B cell (primary cell): ENCODE results near the gene PI3. TPM values are rescaled to one million over a fixed set of nuclear protein-coding genes. Genes with fewer than 3 reads are reported as not detected.

Experiments
- ATAC-seq: fragments of 200-7000 bp; cut with Tn5 transposase; one replicate; pipeline ENCODE4 v1.10.0; 2021; ENCODE audit warnings: low read depth, mild to moderate bottlenecking, moderate number of reproducible peaks, moderate library complexity
- CTCF ChIA-PET: fragments of 350-600 bp; sonication (Branson Sonifier 250); formaldehyde crosslinking; loops from one replicate; lab custom pipeline; 2021; ENCODE audit warnings: antibody characterized with exemption, inconsistent platforms; lab: Charles Lee
- POLR2A ChIA-PET: fragments of 350-600 bp; sonication (Branson Sonifier 250); formaldehyde crosslinking; loops from one replicate; lab custom pipeline; 2021; ENCODE audit warnings: antibody characterized with exemption; lab: Charles Lee
- DNase-seq: peaks from one replicate; pipeline ENCODE4 v3.0.0; 2013
- H2AFZ ChIP-seq: 2 replicates; pipeline ENCODE4 v1.6.1; 2012; ENCODE audit warnings: mild to moderate bottlenecking, low read depth, low read length; ENCODE audit not compliant: insufficient read depth, poor library complexity, severe bottlenecking
- H3K27ac ChIP-seq, 2 donors: 1 replicate in 1 of 2; 2 replicates in 1 of 2; pipeline ENCODE4 v1.5.1; 2012 to 2013; ENCODE audit warnings: low read length in 2 of 2, mild to moderate bottlenecking in 2 of 2, moderate library complexity in 1 of 2
- H3K27me3 ChIP-seq, 4 experiments: fragments of 200-600 bp in 1 of 4; sonication (generic) in 1 of 4; replicated peaks in 1 of 4; 1 replicate in 2 of 4; 2 replicates in 2 of 4; pipeline versions ENCODE4 v1.6.1 to v1.7.0; 2013 to 2016; ENCODE audit warnings: low read length in 3 of 4, mild to moderate bottlenecking in 2 of 4, mixed read lengths in 1 of 4, moderate library complexity in 1 of 4; ENCODE audit not compliant: insufficient read depth in 4 of 4, control insufficient read depth in 3 of 4; ENCODE audit errors: control extremely low read depth in 1 of 4
- H3K36me3 ChIP-seq, 2 experiments: replicated peaks in 1 of 2; 1 replicate in 1 of 2; 2 replicates in 1 of 2; pipeline versions ENCODE4 v1.6.1 to v1.7.1; 2013; ENCODE audit warnings: low read length in 1 of 2; ENCODE audit not compliant: insufficient read depth in 2 of 2, control insufficient read depth in 1 of 2; ENCODE audit errors: control extremely low read depth in 1 of 2, extremely low read depth in 1 of 2
- H3K4me1 ChIP-seq, 2 donors: fragments of 200-600 bp in 1 of 2; sonication (generic) in 1 of 2; 1 replicate in 1 of 2; 2 replicates in 1 of 2; pipeline versions ENCODE4 v1.5.1 to v1.6.1; 2013 to 2017; ENCODE audit warnings: low read length in 2 of 2; ENCODE audit not compliant: control insufficient read depth in 2 of 2, insufficient read depth in 2 of 2
- H3K4me2 ChIP-seq: replicated peaks from 2 replicates; pipeline ENCODE3; 2012; ENCODE audit warnings: mild to moderate bottlenecking, low read depth, low read length; ENCODE audit not compliant: poor library complexity, severe bottlenecking
- H3K4me3 ChIP-seq, 5 experiments: fragments of 200-600 bp in 1 of 5; sonication (generic) in 1 of 5; 1 replicate in 3 of 5; 2 replicates in 2 of 5; pipeline versions ENCODE4 v1.5.1 to v1.7.0; 2011 to 2016; ENCODE audit warnings: low read length in 4 of 5, mild to moderate bottlenecking in 4 of 5, low read depth in 2 of 5, control low read depth in 1 of 5, moderate library complexity in 1 of 5; ENCODE audit not compliant: insufficient read depth in 1 of 5; ENCODE audit errors: control extremely low read depth in 1 of 5, extremely low read depth in 1 of 5
- H3K79me2 ChIP-seq: fragments of 200-600 bp; sonication (generic); one replicate; pipeline ENCODE4 v1.6.0; 2016; ENCODE audit warnings: low read length; ENCODE audit not compliant: control insufficient read depth, insufficient read depth
- H3K9ac ChIP-seq: fragments of 200-600 bp; sonication (generic); 2 replicates; pipeline ENCODE4 v1.6.1; 2017; ENCODE audit warnings: mild to moderate bottlenecking, low read length, moderate library complexity
- H3K9me3 ChIP-seq, 3 donors: one replicate each; pipeline versions ENCODE4 v1.6.1 to v1.7.1; 2013; ENCODE audit warnings: low read length in 2 of 3; ENCODE audit not compliant: control insufficient read depth in 2 of 3, insufficient read depth in 1 of 3; ENCODE audit errors: control extremely low read depth in 1 of 3
- H4K20me1 ChIP-seq: 2 replicates; pipeline ENCODE4 v1.6.0; 2012; ENCODE audit warnings: mild to moderate bottlenecking, low read length; ENCODE audit not compliant: insufficient read depth, control insufficient read depth, poor library complexity, severe bottlenecking
- H3K27ac Mint-ChIP-seq: one replicate; pipeline ENCODE4 v1.8.0; 2021; ENCODE audit warnings: mixed read lengths
- H3K27me3 Mint-ChIP-seq: one replicate; pipeline ENCODE4 v1.8.0; 2021; ENCODE audit warnings: mixed read lengths
- H3K4me1 Mint-ChIP-seq: one replicate; pipeline ENCODE4 v1.8.0; 2021; ENCODE audit warnings: mixed read lengths
- H3K4me3 Mint-ChIP-seq: one replicate; pipeline ENCODE4 v1.8.0; 2021; ENCODE audit warnings: mixed read lengths
- H3K9me3 Mint-ChIP-seq: one replicate; pipeline ENCODE4 v1.8.0; 2022; ENCODE audit warnings: mixed read lengths; ENCODE audit not compliant: insufficient read depth
- EZH2 ChIP-seq: IDR thresholded peaks from 2 replicates; pipeline ENCODE4 v1.6.1; 2012; ENCODE audit warnings: borderline replicate concordance, low read depth, mild to moderate bottlenecking, moderate library complexity, low read length; ENCODE audit not compliant: insufficient read depth, poor library complexity, severe bottlenecking
- WGBS: methylation state at CpG from one replicate; pipeline ENCODE4 v1.1.5; 2013; ENCODE audit warnings: missing lambda C conversion rate; ENCODE audit not compliant: insufficient coverage; 5-methylcytosine and 5-hydroxymethylcytosine counted together
- intact Hi-C: fragments of 100-400 bp; cut with micrococcal nuclease; formaldehyde crosslinking; loops from one replicate; pipeline ENCODE4 v1.10.0; 2022
- polyA minus RNA-seq: library from RNA; depleted of rRNA, polyadenylated mRNA; stranded (reverse); fragments of >200 nt; gene quantifications from 2 replicates; pipeline ENCODE4 v1.2.3, GENCODE V29; 2012
- polyA plus RNA-seq: library from polyadenylated mRNA; depleted of rRNA; stranded (reverse); fragments of >200 nt; gene quantifications from 2 replicates; pipeline ENCODE4 v1.2.3, GENCODE V29; 2012
- total RNA-seq, 2 donors: library from RNA; stranded (reverse); fragments of 120-200 nt in 1 of 2; gene quantifications; 1 replicate in 1 of 2; 2 replicates in 1 of 2; pipeline versions ENCODE4 v1.2.3 to v1.2.4, GENCODE V29; 2013 to 2022
- TF ChIP-seq, protein P1 (sequence below): fragments of 200-600 bp; IDR thresholded peaks from one replicate; pipeline ENCODE4 v1.8.0; 2022; ENCODE audit warnings: antibody characterized with exemption, mild to moderate bottlenecking

PI3 gene, protein sequence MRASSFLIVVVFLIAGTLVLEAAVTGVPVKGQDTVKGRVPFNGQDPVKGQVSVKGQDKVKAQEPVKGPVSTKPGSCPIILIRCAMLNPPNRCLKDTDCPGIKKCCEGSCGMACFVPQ
- total RNA-seq = not detected in 2 replicates
- not detected for total RNA-seq (2013)
- polyA plus RNA-seq = 0.24 TPM in 1 of 2 replicates, not detected in the other
- polyA minus RNA-seq = not detected in 2 replicates

DNA sequence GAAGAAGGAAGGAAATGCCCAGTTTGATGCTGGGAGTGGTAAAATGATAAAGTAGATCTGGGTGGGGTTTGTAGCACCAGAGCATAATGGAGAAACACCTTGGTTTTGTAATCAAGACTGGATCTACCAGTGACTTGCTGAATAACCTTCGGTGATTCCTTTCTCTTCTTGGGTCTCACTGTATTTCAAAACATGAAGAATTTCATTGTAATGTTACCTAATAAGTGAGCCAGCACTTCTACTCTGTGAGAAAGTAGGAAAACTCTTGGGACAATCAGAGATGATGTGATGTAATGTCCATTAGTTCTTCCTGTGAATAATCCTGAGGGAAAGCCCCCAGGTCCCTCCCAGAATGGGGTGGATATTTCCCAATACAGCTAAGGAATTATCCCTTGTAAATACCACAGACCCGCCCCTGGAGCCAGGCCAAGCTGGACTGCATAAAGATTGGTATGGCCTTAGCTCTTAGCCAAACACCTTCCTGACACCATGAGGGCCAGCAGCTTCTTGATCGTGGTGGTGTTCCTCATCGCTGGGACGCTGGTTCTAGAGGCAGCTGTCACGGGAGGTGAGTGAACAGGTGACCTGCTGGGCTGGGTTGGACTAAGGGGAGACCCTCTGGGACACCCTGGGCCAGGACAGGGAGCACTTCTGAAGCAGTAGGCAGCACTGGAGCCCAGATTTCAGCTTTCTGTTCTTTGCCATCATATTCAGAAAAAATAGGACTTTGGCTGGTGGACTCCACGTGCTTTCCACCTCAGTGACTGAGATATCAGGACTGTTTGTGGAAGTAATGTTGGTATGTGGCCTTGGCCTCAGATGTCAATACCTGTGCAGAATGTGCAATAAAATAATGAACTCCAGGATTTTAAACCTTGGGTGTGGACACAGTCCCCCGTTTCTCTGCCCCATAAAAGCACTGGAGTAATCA lies at the start of gene PI3:
PI3 (plus strand) TSS at position 469 of the 931 bp plus-strand sequence; CDS start at position 490, 21 bp downstream.
- Histone ChIP-seq H3K27ac (no peak within 1 kb of the TSS), H4K20me1 (no peaks in the 10 kb centered on the region), H3K36me3 (no peaks in the 10 kb centered on the region), H2AFZ (no peak within 1 kb of the TSS), H3K9ac (no peak within 1 kb of the TSS), H3K4me1 (no peaks in the 10 kb centered on the region), H3K4me2 (no peak within 1 kb of the TSS), H3K79me2 (no peaks in the 10 kb centered on the region), H3K9me3 (no peaks in the 10 kb centered on the region), H3K4me3 (no peak within 1 kb of the TSS), H3K27me3 (peaks cover 0 to 3% (median 0%) of the 10 kb centered on the region in 4 experiments)
- Mint-ChIP-seq H3K4me1 (no peaks in the 10 kb centered on the region), H3K9me3 (no peaks in the 10 kb centered on the region), H3K4me3 (no peak within 1 kb of the TSS), H3K27me3 (peaks cover 14% of the 10 kb centered on the region), H3K27ac (no peak within 1 kb of the TSS)
- DNase-seq = no peak
- ChIA-PET CTCF (no interaction called here), POLR2A (no interaction called here)
- WGBS = 79% methylated on average over 5 of the region's 8 CpGs
- no peak for ATAC-seq
- intact Hi-C loops = no loop called here
- TF ChIP-seq, protein P1, sequence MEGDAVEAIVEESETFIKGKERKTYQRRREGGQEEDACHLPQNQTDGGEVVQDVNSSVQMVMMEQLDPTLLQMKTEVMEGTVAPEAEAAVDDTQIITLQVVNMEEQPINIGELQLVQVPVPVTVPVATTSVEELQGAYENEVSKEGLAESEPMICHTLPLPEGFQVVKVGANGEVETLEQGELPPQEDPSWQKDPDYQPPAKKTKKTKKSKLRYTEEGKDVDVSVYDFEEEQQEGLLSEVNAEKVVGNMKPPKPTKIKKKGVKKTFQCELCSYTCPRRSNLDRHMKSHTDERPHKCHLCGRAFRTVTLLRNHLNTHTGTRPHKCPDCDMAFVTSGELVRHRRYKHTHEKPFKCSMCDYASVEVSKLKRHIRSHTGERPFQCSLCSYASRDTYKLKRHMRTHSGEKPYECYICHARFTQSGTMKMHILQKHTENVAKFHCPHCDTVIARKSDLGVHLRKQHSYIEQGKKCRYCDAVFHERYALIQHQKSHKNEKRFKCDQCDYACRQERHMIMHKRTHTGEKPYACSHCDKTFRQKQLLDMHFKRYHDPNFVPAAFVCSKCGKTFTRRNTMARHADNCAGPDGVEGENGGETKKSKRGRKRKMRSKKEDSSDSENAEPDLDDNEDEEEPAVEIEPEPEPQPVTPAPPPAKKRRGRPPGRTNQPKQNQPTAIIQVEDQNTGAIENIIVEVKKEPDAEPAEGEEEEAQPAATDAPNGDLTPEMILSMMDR = no peak
- TF ChIP-seq EZH2 = no peak

DNA sequence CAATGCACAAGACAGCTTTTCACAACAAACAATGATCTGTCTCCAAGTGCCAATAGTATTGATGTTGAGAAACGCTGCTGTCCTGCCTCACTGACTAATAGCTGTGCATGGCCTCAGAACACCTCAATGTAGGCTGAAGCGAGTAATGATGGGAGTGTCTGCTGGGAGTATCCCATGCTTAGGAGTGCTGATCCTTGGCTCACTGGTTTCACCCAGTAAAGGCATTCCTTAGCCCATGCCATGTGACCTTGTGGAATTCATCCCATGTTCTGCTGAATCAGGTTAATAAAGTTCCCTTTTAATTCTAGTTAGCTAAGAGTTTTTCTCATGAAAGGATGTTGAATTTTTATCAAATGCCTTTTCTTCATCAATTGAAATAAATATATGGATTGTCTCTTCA lies 46.6 kb upstream of the PI3 start:
- Histone ChIP-seq H2AFZ (no peak overlapping the region), H3K4me2 (no peak overlapping the region), H3K27ac (no peak overlapping the region), H3K27me3 (peaks cover 0 to 6% (median 4%) of the 10 kb centered on the region in 4 experiments), H3K9ac (no peak overlapping the region), H3K79me2 (no peaks in the 10 kb centered on the region), H3K36me3 (no peaks in the 10 kb centered on the region), H4K20me1 (no peaks in the 10 kb centered on the region), H3K9me3 (peaks cover 0 to 5% (median 0%) of the 10 kb centered on the region in 3 donors), H3K4me3 (no peak overlapping the region), H3K4me1 (no peaks in the 10 kb centered on the region)
- ChIA-PET CTCF (no interaction called here), POLR2A (no interaction called here)
- no peak for TF ChIP-seq EZH2
- TF ChIP-seq, protein P1 = no peak
- Mint-ChIP-seq H3K4me1 (no peaks in the 10 kb centered on the region), H3K9me3 (no peaks in the 10 kb centered on the region), H3K27ac (no peak overlapping the region), H3K27me3 (peaks cover 40% of the 10 kb centered on the region), H3K4me3 (no peak overlapping the region)
- DNase-seq (no peak), ATAC-seq (no peak)
- intact Hi-C loops = no loop called here
- WGBS = 80% methylated on average over 1 of the region's 2 CpGs
